SU-DHL-6 (cell line): ENCODE data around the gene TLR6.
A peak's percentile ranks its signal among the peaks of the same experiment; 100 is the strongest.

ENCODE experiments used
- H2AFZ ChIP-seq: fragments of 200-600 bp; sonication (generic); 2 replicates; pipeline ENCODE4 v1.6.1; 2014; ENCODE audit warnings: low read depth, mild to moderate bottlenecking, moderate library complexity, mixed read lengths, antibody characterized with exemption, low read length; ENCODE audit not compliant: severe bottlenecking
- H3F3A ChIP-seq: fragments of 200-600 bp; shearing (Covaris generic); 2 replicates; pipeline ENCODE4 v1.6.0; 2016; ENCODE audit warnings: antibody characterized with exemption, mild to moderate bottlenecking; ENCODE audit not compliant: insufficient read depth
- H3K27ac ChIP-seq: fragments of 200-600 bp; sonication (generic); 2 replicates; pipeline ENCODE4 v1.5.1; 2016; ENCODE audit warnings: low read depth, mild to moderate bottlenecking, low read length, moderate library complexity, mixed read lengths
- H3K27me3 ChIP-seq: fragments of 200-600 bp; sonication (generic), shearing (Covaris generic); 2 replicates; pipeline ENCODE4 v1.6.0; 2014; ENCODE audit warnings: mild to moderate bottlenecking, low read length
- H3K36me3 ChIP-seq: fragments of 200-600 bp; sonication (generic); 2 replicates; pipeline ENCODE4 v1.6.1; 2014; ENCODE audit warnings: mild to moderate bottlenecking, low read length, mixed read lengths
- H3K4me2 ChIP-seq: fragments of 300-600, 200-600 bp; shearing (Covaris generic), sonication (generic); 2 replicates; pipeline ENCODE4 v1.6.0; 2014; ENCODE audit warnings: low read length, low read depth, mild to moderate bottlenecking; ENCODE audit not compliant: poor library complexity, severe bottlenecking
- H3K4me3 ChIP-seq: fragments of 200-600 bp; sonication (generic); 2 replicates; pipeline ENCODE4 v1.5.1; 2014; ENCODE audit warnings: antibody characterized with exemption, low read length, mild to moderate bottlenecking, mixed read lengths; ENCODE audit not compliant: insufficient read depth, poor library complexity, severe bottlenecking
- H3K79me2 ChIP-seq: fragments of 200-600 bp; sonication (generic); 2 replicates; pipeline ENCODE4 v1.6.1; 2014; ENCODE audit warnings: mild to moderate bottlenecking, low read length, moderate library complexity; ENCODE audit not compliant: insufficient read depth
- H3K9ac ChIP-seq: fragments of 200-600 bp; sonication (generic); 2 replicates; pipeline ENCODE4 v1.7.0; 2014; ENCODE audit warnings: mild to moderate bottlenecking, low read length
- H3K9me2 ChIP-seq: fragments of 200-600 bp; sonication (generic); replicated peaks from 2 replicates; pipeline ENCODE4 v1.6.1; 2014; ENCODE audit warnings: low read length; ENCODE audit not compliant: insufficient read depth
- H3K9me3 ChIP-seq: fragments of 200-600 bp; sonication (generic); 2 replicates; pipeline ENCODE4 v1.6.1; 2014; ENCODE audit warnings: low read length, mixed read lengths; ENCODE audit not compliant: insufficient read depth
- H4K20me1 ChIP-seq: fragments of 200-600 bp; sonication (generic); 2 replicates; pipeline ENCODE4 v1.6.1; 2014; ENCODE audit warnings: low read depth, mild to moderate bottlenecking, antibody characterized with exemption, low read length, moderate library complexity, mixed read lengths
- EZH2phosphoT487 ChIP-seq: fragments of 200-600 bp; sonication (generic), shearing (Covaris generic); conservative IDR thresholded peaks from 2 replicates; pipeline ENCODE4 v1.6.1; 2018; ENCODE audit warnings: mild to moderate bottlenecking, antibody characterized with exemption, low read length, moderate library complexity, mixed read lengths
- TF ChIP-seq, protein P1 (sequence below): fragments of 200-600 bp; sonication (generic); IDR thresholded peaks from one replicate; pipeline ENCODE4 v1.5.1; 2017; ENCODE audit warnings: antibody characterized with exemption, mild to moderate bottlenecking, low read length, moderate library complexity; ENCODE audit not compliant: insufficient read depth, poor library complexity, severe bottlenecking

TLR6 gene

DNA sequence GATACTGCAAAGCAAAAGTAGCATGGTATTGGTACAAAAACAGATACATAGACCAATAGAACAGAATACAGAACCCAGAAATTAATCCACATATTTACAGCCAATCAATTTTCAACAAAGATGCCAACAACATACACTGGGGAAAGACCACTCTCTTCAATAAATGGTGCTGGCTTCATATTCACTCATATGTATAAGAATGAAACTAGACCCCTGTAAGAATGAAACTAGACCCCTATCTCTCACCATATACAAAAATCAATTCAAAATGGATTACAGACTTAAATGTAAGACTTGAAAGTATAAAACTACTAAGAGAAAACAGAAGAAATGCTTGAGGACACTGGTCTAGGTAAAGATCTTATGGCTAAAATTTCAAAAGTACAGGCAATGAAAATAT lies 19.3 kb downstream of the TLR6 start:
- Histone ChIP-seq H3K4me2 (no peak overlapping the region), H3K27ac (no peak overlapping the region), H3K79me2 (peaks cover 93% of the 10 kb centered on the region), H3F3A (no peaks in the 10 kb centered on the region), H3K9ac (no peak overlapping the region), H4K20me1 (no peaks in the 10 kb centered on the region), H3K9me3 (no peaks in the 10 kb centered on the region), H3K4me3 (no peak overlapping the region), H3K36me3 (peaks cover 40% of the 10 kb centered on the region), H3K9me2 (no peaks in the 10 kb centered on the region), H2AFZ (no peak overlapping the region), H3K27me3 (no peaks in the 10 kb centered on the region)
- TF ChIP-seq, protein P1, sequence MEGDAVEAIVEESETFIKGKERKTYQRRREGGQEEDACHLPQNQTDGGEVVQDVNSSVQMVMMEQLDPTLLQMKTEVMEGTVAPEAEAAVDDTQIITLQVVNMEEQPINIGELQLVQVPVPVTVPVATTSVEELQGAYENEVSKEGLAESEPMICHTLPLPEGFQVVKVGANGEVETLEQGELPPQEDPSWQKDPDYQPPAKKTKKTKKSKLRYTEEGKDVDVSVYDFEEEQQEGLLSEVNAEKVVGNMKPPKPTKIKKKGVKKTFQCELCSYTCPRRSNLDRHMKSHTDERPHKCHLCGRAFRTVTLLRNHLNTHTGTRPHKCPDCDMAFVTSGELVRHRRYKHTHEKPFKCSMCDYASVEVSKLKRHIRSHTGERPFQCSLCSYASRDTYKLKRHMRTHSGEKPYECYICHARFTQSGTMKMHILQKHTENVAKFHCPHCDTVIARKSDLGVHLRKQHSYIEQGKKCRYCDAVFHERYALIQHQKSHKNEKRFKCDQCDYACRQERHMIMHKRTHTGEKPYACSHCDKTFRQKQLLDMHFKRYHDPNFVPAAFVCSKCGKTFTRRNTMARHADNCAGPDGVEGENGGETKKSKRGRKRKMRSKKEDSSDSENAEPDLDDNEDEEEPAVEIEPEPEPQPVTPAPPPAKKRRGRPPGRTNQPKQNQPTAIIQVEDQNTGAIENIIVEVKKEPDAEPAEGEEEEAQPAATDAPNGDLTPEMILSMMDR: no peak
- TF ChIP-seq EZH2phosphoT487: no peak

DNA sequence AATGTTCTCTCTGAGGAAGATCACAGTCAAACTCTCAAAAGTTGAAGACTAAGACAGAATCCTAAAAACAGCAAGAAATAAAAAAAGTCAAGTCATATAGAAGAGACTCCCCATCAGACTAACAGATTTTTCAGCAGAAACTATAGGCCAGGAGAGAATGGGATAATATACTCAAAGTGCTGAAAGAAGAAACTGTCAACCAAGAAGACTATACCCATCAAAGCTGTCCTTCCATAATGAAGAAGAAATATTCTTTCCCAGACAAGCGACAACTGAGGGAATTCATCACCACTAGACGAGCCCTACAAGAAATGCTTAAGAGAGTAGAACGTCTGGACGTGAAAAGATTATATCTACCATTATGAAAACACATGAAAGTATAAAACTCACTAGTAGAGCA lies 22.0 kb downstream of the TLR6 start:
- Histone ChIP-seq H3K4me3 (no peak overlapping the region), H3K9me3 (no peaks in the 10 kb centered on the region), H3K36me3 (peaks cover 42% of the 10 kb centered on the region), H3K4me2 (no peak overlapping the region), H3K27ac (no peak overlapping the region), H4K20me1 (no peaks in the 10 kb centered on the region), H2AFZ (no peak overlapping the region), H3K79me2 (peaks cover 94% of the 10 kb centered on the region), H3K27me3 (no peaks in the 10 kb centered on the region), H3K9ac (no peak overlapping the region), H3F3A (0 out of 2 replicates have a peak, but pooled peaks cover 3% of the 10 kb centered on the region), H3K9me2 (no peaks in the 10 kb centered on the region)
- no peak for TF ChIP-seq EZH2phosphoT487

DNA sequence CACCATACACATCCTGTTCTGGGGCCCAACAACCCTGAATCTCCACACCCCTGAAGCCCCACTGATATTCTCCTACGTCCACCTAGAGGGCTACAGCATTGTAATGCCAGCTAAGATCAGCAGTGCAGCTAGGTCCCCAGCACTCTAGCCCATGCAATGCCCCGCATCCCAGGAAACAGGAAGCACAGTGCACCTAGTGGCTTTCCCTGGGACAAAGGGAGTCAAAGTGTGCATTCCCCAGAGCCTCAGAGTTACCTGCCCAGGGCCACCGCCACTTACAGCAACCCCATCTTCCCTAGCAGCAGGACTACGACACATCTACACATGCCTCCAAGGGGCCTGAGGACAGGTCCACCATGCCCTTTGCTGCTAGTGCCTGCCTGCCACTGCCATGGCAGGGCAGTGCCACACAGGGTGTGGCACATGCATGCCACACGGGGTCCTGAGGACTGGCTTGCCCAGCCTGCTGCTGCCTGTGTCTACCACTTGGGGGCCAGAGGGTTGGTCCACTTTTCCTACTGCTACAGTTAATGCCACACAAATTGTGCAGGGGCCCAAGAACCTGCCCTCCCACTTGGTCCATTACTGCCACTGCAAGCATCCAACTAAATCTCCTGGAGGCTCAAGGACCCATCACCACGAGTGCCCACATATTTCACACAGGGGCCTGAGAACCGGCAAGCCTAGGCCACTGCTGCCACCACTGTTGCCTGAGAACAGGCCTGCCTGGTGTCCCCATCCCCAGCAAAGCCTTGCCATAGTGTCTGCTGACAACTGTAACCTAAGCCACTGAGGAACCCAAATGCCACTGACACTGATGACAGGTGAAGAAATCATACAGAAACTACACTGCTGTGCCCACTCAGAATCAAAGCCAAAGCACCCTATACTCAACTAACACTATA lies 23.7 kb downstream of the TLR6 start:
- Histone ChIP-seq H3K9me2 (no peaks in the 10 kb centered on the region), H3K36me3 (peaks cover 53% of the 10 kb centered on the region), H3F3A (0 out of 2 replicates have a peak, but pooled peaks cover 3% of the 10 kb centered on the region), H3K27ac (no peak overlapping the region), H2AFZ (no peak overlapping the region), H3K4me3 (no peak overlapping the region), H4K20me1 (no peaks in the 10 kb centered on the region), H3K4me2 (no peak overlapping the region), H3K9ac (no peak overlapping the region), H3K27me3 (no peaks in the 10 kb centered on the region), H3K9me3 (no peaks in the 10 kb centered on the region), H3K79me2 (peaks cover 96% of the 10 kb centered on the region)
- TF ChIP-seq, protein P1: peak; percentile 33
- TF ChIP-seq EZH2phosphoT487: no peak

DNA sequence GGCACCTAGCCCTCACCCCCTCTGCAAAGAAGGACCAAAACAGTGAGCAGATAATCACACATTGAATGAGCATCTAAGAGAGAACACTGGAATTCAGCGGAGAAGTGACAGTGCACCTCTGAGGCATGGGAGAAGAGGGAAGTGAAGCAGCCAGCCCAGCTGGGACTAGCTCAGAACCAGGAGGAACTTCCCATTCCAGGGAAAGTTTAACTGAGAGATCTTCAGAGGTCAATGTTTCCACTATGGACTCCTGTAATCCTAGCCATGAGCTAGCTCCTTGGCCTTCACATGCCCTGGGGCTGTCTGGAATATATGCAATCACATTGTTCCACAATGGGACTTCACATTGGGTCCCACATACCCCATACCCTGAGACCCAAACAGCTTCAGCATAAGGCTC lies 24.4 kb downstream of the TLR6 start:
- peaks cover 50% of the 10 kb centered on the region for H3K36me3 ChIP-seq
- no peaks in the 10 kb centered on the region for H3K27me3 ChIP-seq
- peaks cover 89% of the 10 kb centered on the region for H3K79me2 ChIP-seq

More for the DNA sequence above, 24.4 kb downstream of the TLR6 start:
- Histone ChIP-seq H3K27ac (no peak overlapping the region), H3K9me2 (no peaks in the 10 kb centered on the region), H2AFZ (no peak overlapping the region), H3K9ac (no peak overlapping the region), H3F3A (0 out of 2 replicates have a peak, but pooled peaks cover 3% of the 10 kb centered on the region), H3K9me3 (no peaks in the 10 kb centered on the region), H4K20me1 (no peaks in the 10 kb centered on the region), H3K4me3 (no peak overlapping the region), H3K4me2 (no peak overlapping the region)
- TF ChIP-seq, protein P1: no peak
- no peak for TF ChIP-seq EZH2phosphoT487
